GM12864 (cell line): ENCODE data around the gene SOWAHD.

Experiments
- DNase-seq: peaks from one replicate; pipeline ENCODE4 v3.0.0-alpha.2; 2011; ENCODE audit warnings: low read depth
- H3K4me3 ChIP-seq: 2 replicates; pipeline ENCODE4 v1.5.1; 2011; ENCODE audit warnings: mild to moderate bottlenecking, low read depth, low read length, control low read depth
- TF ChIP-seq, protein P1 (sequence below): IDR thresholded peaks from 2 replicates; pipeline ENCODE4 v1.5.1; 2011; ENCODE audit warnings: low read depth, mild to moderate bottlenecking, moderate library complexity, low read length, control low read depth, inconsistent platforms; ENCODE audit errors: missing control alignments

SOWAHD gene, protein sequence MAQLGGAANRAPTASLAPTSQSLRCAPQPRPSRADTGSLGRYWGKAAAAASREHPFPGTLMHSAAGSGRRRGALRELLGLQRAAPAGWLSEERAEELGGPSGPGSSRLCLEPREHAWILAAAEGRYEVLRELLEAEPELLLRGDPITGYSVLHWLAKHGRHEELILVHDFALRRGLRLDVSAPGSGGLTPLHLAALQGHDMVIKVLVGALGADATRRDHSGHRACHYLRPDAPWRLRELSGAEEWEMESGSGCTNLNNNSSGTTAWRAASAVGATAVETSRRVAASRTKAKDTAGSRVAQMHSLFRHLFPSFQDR

DNA sequence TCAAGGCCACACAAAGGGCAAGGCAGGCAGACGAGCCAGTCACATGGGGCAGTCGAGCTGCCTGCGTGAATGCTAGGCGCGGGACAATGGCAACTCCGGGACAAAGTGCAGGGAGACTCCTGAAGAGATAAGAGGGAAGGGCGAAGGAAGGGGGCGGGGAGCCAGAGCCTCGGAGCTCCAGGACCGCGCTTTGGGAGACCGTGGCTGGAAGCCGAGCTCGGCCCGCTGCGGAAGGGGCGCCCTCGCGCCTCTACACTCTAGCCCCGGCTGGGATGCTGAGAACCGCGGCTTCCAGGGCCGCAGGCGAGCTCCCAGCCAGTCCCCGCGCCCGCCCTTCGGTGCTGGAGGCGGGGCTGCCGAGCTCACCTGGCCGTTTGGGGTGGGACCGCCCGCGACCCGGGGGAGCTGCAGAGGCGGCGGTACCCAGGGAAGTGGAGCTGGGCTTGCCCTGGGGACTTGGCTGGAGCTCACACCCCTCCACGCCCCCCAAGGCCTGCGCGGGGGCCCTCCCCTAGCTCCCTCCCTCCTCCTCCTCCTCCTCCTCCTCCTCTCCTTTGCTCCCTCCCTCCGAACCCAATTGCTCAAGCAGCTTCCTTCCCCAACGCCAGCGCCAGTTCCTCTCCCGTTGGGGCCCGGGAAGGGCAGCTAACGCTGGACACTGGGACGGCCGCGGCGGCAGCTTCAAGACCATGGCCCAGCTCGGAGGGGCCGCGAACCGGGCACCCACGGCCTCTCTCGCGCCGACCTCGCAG, at the start of gene SOWAHD:
Gene SOWAHD, plus strand, starts transcription at position 610 of the 752 bp plus-strand sequence. Its CDS starts 80 bp downstream, at position 690.
- TF ChIP-seq, protein P1, sequence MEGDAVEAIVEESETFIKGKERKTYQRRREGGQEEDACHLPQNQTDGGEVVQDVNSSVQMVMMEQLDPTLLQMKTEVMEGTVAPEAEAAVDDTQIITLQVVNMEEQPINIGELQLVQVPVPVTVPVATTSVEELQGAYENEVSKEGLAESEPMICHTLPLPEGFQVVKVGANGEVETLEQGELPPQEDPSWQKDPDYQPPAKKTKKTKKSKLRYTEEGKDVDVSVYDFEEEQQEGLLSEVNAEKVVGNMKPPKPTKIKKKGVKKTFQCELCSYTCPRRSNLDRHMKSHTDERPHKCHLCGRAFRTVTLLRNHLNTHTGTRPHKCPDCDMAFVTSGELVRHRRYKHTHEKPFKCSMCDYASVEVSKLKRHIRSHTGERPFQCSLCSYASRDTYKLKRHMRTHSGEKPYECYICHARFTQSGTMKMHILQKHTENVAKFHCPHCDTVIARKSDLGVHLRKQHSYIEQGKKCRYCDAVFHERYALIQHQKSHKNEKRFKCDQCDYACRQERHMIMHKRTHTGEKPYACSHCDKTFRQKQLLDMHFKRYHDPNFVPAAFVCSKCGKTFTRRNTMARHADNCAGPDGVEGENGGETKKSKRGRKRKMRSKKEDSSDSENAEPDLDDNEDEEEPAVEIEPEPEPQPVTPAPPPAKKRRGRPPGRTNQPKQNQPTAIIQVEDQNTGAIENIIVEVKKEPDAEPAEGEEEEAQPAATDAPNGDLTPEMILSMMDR: no peak
- no peak for DNase-seq
- peak within 1 kb of the TSS; percentile 64 for H3K4me3 ChIP-seq

DNA sequence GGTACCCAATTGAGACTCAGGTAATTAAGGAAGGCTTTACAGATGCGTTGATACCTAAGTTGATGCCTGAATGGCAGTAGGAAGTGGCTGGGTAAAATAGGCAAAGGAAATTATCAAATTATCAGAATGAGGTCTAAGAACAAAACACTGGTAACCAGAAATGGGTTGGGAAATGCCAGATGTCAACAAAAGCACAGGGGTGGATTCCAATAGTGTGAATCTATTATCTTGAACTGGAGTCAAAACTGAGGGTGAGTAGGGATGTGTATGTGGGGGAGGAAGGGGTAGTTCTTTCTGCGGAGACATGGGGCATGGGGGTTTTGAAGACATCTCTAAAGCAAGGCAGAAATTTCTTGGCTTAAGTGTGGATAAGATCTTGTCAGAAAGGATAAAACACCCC, 49.5 kb upstream of the SOWAHD start:
- H3K4me3 ChIP-seq: no peak overlapping the region
- TF ChIP-seq, protein P1: no peak
- no peak for DNase-seq

DNA sequence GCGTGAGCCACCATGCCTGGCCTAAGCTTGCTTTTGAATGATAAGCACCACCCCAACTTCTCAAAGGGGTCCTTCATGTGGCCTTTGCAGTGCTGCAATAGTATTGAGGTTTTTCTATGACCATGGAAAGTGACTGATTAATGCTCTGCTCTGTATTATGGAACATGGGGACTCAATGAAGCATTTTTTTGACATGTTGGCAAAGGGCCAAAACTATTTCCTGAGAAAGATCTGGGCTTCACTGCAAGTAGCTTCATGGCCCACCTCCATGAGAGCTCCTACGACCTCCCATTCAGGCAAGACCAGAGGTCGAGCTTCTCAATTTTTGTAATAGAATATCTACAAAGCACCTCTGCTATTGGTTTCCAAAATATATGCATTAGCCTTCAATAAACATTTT, 48.8 kb upstream of the SOWAHD start:
- no peak for DNase-seq
- no peak overlapping the region for H3K4me3 ChIP-seq
- TF ChIP-seq, protein P1: no peak

DNA sequence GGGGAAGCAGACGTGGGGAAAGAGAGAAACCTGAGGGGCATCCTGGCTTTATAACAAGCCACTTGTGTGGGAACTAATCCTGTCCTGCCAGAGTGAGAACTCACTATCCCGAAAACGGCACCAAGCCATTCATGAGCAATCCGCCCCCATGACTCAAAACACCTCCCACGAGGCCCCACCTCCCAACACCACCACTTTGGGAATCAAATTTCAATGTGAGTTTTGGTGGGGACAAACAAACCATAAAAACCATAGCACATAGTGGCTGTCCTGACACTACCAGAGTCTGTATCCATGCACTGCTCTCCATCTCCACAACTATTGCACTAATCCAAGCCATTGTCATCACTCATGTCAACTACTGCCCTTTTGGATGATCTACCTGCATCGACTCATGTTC, 36.9 kb upstream of the SOWAHD start:
- no peak overlapping the region for H3K4me3 ChIP-seq
- no peak for DNase-seq
- TF ChIP-seq, protein P1: no peak

DNA sequence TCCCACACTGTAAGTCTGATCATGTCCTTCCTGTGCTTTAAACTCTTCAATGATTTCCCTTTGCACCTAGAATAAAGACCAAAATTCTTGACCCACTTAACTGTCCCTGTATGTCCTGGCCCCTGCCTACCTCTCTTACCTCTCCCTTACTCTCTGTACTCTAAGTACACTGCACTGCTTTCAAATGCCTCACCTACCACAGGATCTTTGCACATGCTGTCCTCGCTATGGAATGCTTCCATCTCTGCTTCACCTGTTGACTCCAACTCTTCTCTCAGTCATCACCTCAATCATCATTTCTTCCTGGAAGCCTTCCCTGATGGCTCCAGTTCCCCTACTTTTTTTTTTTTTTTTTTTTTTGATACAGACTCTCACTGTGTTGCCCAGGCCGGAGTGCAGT, 36.5 kb upstream of the SOWAHD start:
- TF ChIP-seq, protein P1: no peak
- H3K4me3 ChIP-seq: no peak overlapping the region
- DNase-seq: no peak

DNA sequence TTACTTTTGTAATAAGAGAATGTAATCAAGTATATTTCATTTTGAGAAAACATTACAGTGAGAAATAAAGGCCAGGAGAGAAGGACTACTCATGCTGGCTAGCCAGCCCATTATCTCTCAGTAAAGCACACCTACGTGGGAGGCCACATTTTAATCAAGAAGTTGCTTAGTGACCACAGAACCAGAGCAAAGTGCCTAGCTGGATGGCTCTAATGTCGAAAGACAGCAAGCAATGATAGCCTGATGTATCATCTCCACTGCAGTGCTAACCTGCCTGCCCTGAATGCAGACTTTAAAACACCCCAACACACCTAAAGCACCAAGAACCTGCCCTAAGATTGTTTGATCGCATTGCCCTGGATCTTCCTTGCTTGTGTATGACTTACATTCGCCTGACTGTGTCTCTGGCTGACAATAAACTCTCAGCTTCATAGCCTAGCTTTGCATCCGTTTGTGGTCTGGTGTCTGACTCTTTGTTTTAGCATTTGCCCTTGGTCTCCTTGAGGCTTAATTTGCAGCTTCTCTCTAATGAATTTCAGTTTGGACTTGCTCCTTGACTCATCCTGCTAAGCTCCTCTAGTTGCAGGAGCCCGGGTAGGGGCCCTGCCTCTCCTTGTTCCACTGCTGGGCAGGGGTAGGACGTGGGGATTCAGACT, 31.4 kb upstream of the SOWAHD start:
- TF ChIP-seq, protein P1: no peak
- no peak for DNase-seq
- no peak overlapping the region for H3K4me3 ChIP-seq
